H1 (cell line): ENCODE data around the gene TUBGCP5. TPM values are rescaled to one million over a fixed set of nuclear protein-coding genes. Genes with fewer than 3 reads are reported as not detected.

Experiments
- CHD2 ChIP-seq: IDR thresholded peaks from 2 replicates; pipeline ENCODE4 v1.6.1; 2012; ENCODE audit warnings: low read length, improper control_type of control experiment
- KDM1A ChIP-seq: fragments of 200-600, 300-600 bp; sonication (generic); IDR thresholded peaks from 2 replicates; pipeline ENCODE4 v1.7.1; 2016; ENCODE audit warnings: mild to moderate bottlenecking, low read length, borderline replicate concordance
- PHF8 ChIP-seq: fragments of 200-600 bp; sonication (generic); conservative IDR thresholded peaks from 2 replicates; pipeline ENCODE4 v1.7.1; 2012; ENCODE audit warnings: low read depth, mild to moderate bottlenecking, inconsistent platforms, low read length, moderate library complexity
- POLR2AphosphoS5 ChIP-seq: IDR thresholded peaks from 2 replicates; pipeline ENCODE4 v1.6.1; 2011; ENCODE audit warnings: low read depth, low read length
- SIX5 ChIP-seq: IDR thresholded peaks from 2 replicates; pipeline ENCODE4 v1.6.1; 2011; ENCODE audit warnings: mild to moderate bottlenecking, low read depth, low read length
- SP2 ChIP-seq: IDR thresholded peaks from 2 replicates; pipeline ENCODE4 v1.6.1; 2012; ENCODE audit warnings: mild to moderate bottlenecking, low read length, inconsistent platforms
- TAF7 ChIP-seq: optimal IDR thresholded peaks from 2 replicates; pipeline ENCODE3; 2011; ENCODE audit warnings: low read depth, mild to moderate bottlenecking, inconsistent platforms, low read length, moderate library complexity, borderline replicate concordance
- TBP ChIP-seq: IDR thresholded peaks from 2 replicates; pipeline ENCODE4 v1.6.1; 2011; ENCODE audit warnings: low read depth, low read length, improper control_type of control experiment
- polyA plus RNA-seq, 7 experiments: library from polyadenylated mRNA; depleted of rRNA in 3 of 7; stranded (reverse) in 5 of 7; unstranded in 2 of 7; fragments of >200 nt in 5 of 7; fragments of 200-250 nt in 2 of 7; gene quantifications; 1 replicate in 5 of 7; 2 replicates in 1 of 7; 4 replicates in 1 of 7; pipeline versions ENCODE4 v1.2.1 to v1.2.3, GENCODE V29; 2011 to 2013; ENCODE audit warnings: missing spikeins in 2 of 7, mixed read lengths in 2 of 7
- total RNA-seq: library from RNA; stranded (reverse); fragmentation: NEBNext Ultra II Directional; extraction: Animal tissue kit (Norgen Biotek cat#: 25700); gene quantifications from 2 replicates; pipeline ENCODE4 v1.2.1, GENCODE V29; 2021
- TF ChIP-seq, protein P1 (sequence below), 3 experiments: IDR thresholded peaks; 1 replicate in 2 of 3; 2 replicates in 1 of 3; pipeline versions ENCODE4 v1.5.1 to v1.6.1; 2011; ENCODE audit warnings: low read length in 3 of 3, mild to moderate bottlenecking in 3 of 3, inconsistent platforms in 2 of 3, low read depth in 1 of 3, moderate library complexity in 1 of 3; ENCODE audit not compliant: insufficient read depth in 1 of 3; ENCODE audit errors: control extremely low read depth in 1 of 3

TUBGCP5 gene
- total and polyA plus RNA-seq, 2 of the 8 experiments (the other 6 are each of a cell fraction or from before 2014, with no cell fraction given): 6.3 to 12.5 TPM

DNA sequence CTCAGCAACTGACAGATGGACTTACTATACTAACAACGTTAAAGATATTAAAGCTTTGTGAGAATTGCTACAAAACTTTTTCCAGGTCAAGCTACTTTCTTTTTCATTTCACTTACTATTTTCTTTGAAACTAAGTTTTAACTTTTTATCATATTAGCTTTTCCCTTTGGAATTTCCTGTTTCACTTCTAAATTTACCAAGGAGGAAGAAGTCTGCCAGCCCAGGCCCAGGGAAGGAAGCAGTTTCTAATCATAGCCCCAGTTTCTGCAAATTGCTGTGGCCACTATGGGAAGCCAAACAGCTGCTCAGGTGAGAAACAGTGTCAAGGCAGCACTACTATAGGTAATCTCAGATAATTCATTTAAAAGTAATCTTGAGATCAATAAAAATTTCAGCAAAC, 77.6 kb downstream of the TUBGCP5 start (continued):
- no peak for TF ChIP-seq SIX5
- no peak for TF ChIP-seq KDM1A
- no peak for TF ChIP-seq POLR2AphosphoS5
- TF ChIP-seq, protein P1, sequence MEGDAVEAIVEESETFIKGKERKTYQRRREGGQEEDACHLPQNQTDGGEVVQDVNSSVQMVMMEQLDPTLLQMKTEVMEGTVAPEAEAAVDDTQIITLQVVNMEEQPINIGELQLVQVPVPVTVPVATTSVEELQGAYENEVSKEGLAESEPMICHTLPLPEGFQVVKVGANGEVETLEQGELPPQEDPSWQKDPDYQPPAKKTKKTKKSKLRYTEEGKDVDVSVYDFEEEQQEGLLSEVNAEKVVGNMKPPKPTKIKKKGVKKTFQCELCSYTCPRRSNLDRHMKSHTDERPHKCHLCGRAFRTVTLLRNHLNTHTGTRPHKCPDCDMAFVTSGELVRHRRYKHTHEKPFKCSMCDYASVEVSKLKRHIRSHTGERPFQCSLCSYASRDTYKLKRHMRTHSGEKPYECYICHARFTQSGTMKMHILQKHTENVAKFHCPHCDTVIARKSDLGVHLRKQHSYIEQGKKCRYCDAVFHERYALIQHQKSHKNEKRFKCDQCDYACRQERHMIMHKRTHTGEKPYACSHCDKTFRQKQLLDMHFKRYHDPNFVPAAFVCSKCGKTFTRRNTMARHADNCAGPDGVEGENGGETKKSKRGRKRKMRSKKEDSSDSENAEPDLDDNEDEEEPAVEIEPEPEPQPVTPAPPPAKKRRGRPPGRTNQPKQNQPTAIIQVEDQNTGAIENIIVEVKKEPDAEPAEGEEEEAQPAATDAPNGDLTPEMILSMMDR (IDR thresholded peaks at IDR 0.05; ENCODE audit: control extremely low read depth in 1 of 3, insufficient read depth in 1 of 3, low read depth in 1 of 3, low read length in 3 of 3): no peak
- TF ChIP-seq CHD2: no peak
- no peak for TF ChIP-seq PHF8
- TF ChIP-seq SP2: no peak
- no peak for TF ChIP-seq TAF7
- TF ChIP-seq TBP: no peak
